SIG-M5 (cell line): ENCODE results near the gene RSL24D1.
A peak's percentile ranks its signal among the peaks of the same experiment; 100 is the strongest.
"Not testable (repeated sequence)": the region's sequence is repeated elsewhere in the genome, so short reads cannot be mapped to it uniquely, and the experiment has no call there.

Source experiments
- DNase-seq: peaks from one replicate; lab custom pipeline; 2025; lab: John Stamatoyannopoulos, UW

Gene RSL24D1

GRCh38 chr15:55204464-55204863 is 7.7 kb upstream of the RSL24D1 start:
- no peak for DNase-seq

- DNase-seq: no peak
Measured at GRCh38 chr15:55202206-55202605, 5.5 kb upstream of the RSL24D1 start.

- DNase-seq: no peak
Measured at GRCh38 chr15:55198706-55199105, 2.0 kb upstream of the RSL24D1 start.

- no peak for DNase-seq
Measured at GRCh38 chr15:55197719-55198118, 978 bp upstream of the RSL24D1 start.

GRCh38 chr15:55197362-55197705 is 593 bp upstream of the RSL24D1 start:
- DNase-seq: no peak

GRCh38 chr15:55195996-55196395 is 745 bp downstream of the RSL24D1 start:
- DNase-seq: no peak

GRCh38 chr15:55194256-55194655 is 2.5 kb downstream of the RSL24D1 start:
- DNase-seq: no peak

- no peak for DNase-seq
Measured at GRCh38 chr15:55186331-55186730, 10.4 kb downstream of the RSL24D1 start.

GRCh38 chr15:55183679-55184078 is 13.1 kb downstream of the RSL24D1 start:
- DNase-seq: no peak

- DNase-seq: no peak
Measured at GRCh38 chr15:55179141-55179540, 17.6 kb downstream of the RSL24D1 start.

GRCh38 chr15:55170361-55170760 is 26.4 kb downstream of the RSL24D1 start:
- DNase-seq: no peak

GRCh38 chr15:55168350-55168974 is 28.3 kb downstream of the RSL24D1 start:
- DNase-seq: peak; percentile 20

GRCh38 chr15:55164284-55164683 is 32.5 kb downstream of the RSL24D1 start:
- DNase-seq: no peak

GRCh38 chr15:55151631-55152030 is 45.1 kb downstream of the RSL24D1 start:
- no peak for DNase-seq

- not testable (repeated sequence) for DNase-seq
Measured at GRCh38 chr15:55143132-55143531, 53.6 kb downstream of the RSL24D1 start.

- no peak for DNase-seq
Measured at GRCh38 chr15:55133972-55134371, 62.8 kb downstream of the RSL24D1 start.

GRCh38 chr15:55132672-55133071 is 64.1 kb downstream of the RSL24D1 start:
- no peak for DNase-seq
